Lower lobe of right lung (tissue), 2 donors: ENCODE data around the gene KIF21B. TPM values are rescaled to one million over a fixed set of nuclear protein-coding genes. Genes with fewer than 3 reads are reported as not detected.

ENCODE experiments used
- ATAC-seq, 2 donors: fragments of 200-7000 bp; cut with Tn5 transposase; one replicate each; pipeline ENCODE4 v1.9.1; 2020 to 2022; ENCODE audit warnings: mild to moderate bottlenecking in 2 of 2, moderate library complexity in 2 of 2
- DNase-seq: peaks from one replicate; pipeline ENCODE4 v3.0.0-alpha.2; 2020
- H3K27ac ChIP-seq: fragments of 200-600 bp; one replicate; pipeline ENCODE4 v1.8.0; 2022
- H3K27me3 ChIP-seq: fragments of 200-600 bp; one replicate; pipeline ENCODE4 v1.8.0; 2022; ENCODE audit warnings: low read depth
- H3K36me3 ChIP-seq: fragments of 200-600 bp; one replicate; pipeline ENCODE4 v1.8.0; 2022; ENCODE audit warnings: mild to moderate bottlenecking
- H3K4me1 ChIP-seq: fragments of 200-600 bp; one replicate; pipeline ENCODE4 v1.8.0; 2022
- H3K4me3 ChIP-seq: fragments of 200-600 bp; one replicate; pipeline ENCODE4 v1.8.0; 2022; ENCODE audit warnings: mild to moderate bottlenecking
- H3K9me3 ChIP-seq: fragments of 200-600 bp; one replicate; pipeline ENCODE4 v1.8.0; 2022
- CTCF ChIP-seq: fragments of 200-600 bp; IDR thresholded peaks from one replicate; pipeline ENCODE4 v1.8.0; 2022; ENCODE audit warnings: antibody characterized with exemption, mild to moderate bottlenecking
- intact Hi-C: fragments of 100-400 bp; cut with DNase I; formaldehyde crosslinking; loops from one replicate; pipeline ENCODE4 v1.11.0; 2022
- total RNA-seq: library from RNA; stranded (reverse); fragmentation: NEBNext Ultra II Directional; extraction: Animal tissue kit (Norgen Biotek cat#: 25700); gene quantifications from one replicate; pipeline ENCODE4 v1.2.1, GENCODE V29; 2021
- donor health status: DM: no; HTN: yes; CAD: no; lungs with severe emphysema.

The KIF21B gene
- total RNA-seq, 1 donor from 2014 or later: 4.7 TPM

DNA sequence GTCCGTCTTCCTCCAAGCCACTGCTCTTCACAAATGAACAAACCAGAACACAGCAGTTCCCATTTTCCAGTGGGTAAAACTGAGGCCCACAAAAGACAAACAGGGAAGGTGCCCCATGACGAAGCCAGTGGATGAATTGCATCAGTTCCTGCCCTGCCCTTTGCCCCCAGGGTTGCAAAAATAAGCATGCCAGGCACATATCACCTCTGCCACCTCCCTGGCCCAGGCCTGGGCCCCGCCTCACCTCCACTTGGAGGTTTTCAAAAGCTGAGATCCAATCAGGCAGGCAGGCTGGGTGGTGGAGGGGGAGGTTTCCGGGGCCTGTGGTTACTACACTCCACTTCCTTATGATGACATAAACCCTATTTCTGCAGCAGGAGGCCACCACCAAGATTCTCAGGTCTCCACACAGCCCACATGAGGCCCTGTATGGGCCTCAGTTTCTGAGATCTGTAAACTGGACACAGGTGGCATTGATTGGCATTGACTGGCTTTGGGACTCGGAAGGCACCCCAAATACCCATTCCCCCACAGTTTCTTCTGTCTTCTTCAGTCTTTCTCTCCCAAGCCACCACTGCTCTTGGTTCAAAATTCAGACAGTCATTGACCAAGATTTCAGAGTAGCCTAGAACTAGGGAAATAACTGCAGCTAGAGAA is 4.1 kb downstream of the KIF21B start:
- peaks cover 76% of the 10 kb centered on the region for H3K4me1 ChIP-seq
- no peak for TF ChIP-seq CTCF
- intact Hi-C loops: no loop called here
- peaks cover 4% of the 10 kb centered on the region for H3K27me3 ChIP-seq
- H3K9me3 ChIP-seq: no peaks in the 10 kb centered on the region
- ATAC-seq: peak; percentile 70 to 80
- peak; percentile 87 for DNase-seq
- no peak overlapping the region for H3K4me3 ChIP-seq
- H3K36me3 ChIP-seq: no peaks in the 10 kb centered on the region
- H3K27ac ChIP-seq: peak overlapping the region; percentile 24

GRCh38 chr1:201017828-201018163 is 5.7 kb downstream of the KIF21B start:
- DNase-seq (no peak), ATAC-seq (no peak)
- no peaks in the 10 kb centered on the region for H3K9me3 ChIP-seq
- H3K27ac ChIP-seq: no peak overlapping the region
- no peak for TF ChIP-seq CTCF
- intact Hi-C loops: no loop called here
- peaks cover 84% of the 10 kb centered on the region for H3K4me1 ChIP-seq
- no peak overlapping the region for H3K4me3 ChIP-seq
- H3K27me3 ChIP-seq: peaks cover 11% of the 10 kb centered on the region
- no peaks in the 10 kb centered on the region for H3K36me3 ChIP-seq

- no peak for ATAC-seq
- no peak overlapping the region for H3K27ac ChIP-seq
- H3K4me3 ChIP-seq: no peak overlapping the region
- no peaks in the 10 kb centered on the region for H3K9me3 ChIP-seq
- peaks cover 79% of the 10 kb centered on the region for H3K4me1 ChIP-seq
- H3K27me3 ChIP-seq: peaks cover 11% of the 10 kb centered on the region
- DNase-seq: peak; percentile 20
- no peak for TF ChIP-seq CTCF
- H3K36me3 ChIP-seq: no peaks in the 10 kb centered on the region
- intact Hi-C loops: no loop called here
Measured at GRCh38 chr1:201016943-201017827, 6.3 kb downstream of the KIF21B start.

DNA sequence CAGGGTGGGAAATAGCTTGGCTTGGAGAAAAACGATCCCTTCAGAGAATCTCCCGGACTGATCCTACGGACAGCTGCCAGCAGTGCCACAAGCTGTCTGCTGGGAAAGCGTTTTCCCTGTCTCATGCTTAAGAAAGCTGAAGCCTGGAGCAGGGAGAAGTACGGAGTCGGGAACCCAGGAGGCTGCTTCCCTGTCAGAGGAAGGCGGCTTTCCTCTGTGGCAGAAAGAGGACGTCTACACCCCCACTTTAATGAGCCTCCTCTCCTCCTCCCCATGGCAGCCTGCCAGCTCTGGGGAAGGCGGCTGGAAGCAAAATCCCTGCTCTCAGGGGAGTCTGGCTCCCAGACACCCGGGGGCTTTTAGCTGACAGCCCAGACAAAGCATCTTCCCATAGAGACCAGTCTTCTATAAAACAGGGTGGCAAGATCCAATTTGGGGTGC is 7.3 kb downstream of the KIF21B start:
- no peak for TF ChIP-seq CTCF
- Histone ChIP-seq H3K4me1 (peaks cover 71% of the 10 kb centered on the region), H3K9me3 (no peaks in the 10 kb centered on the region), H3K36me3 (no peaks in the 10 kb centered on the region), H3K27ac (no peak overlapping the region), H3K27me3 (peaks cover 11% of the 10 kb centered on the region), H3K4me3 (no peak overlapping the region)
- DNase-seq (peak; percentile 48), ATAC-seq (no peak)
- intact Hi-C loops: no loop called here

GRCh38 chr1:201015551-201016091 is 7.9 kb downstream of the KIF21B start:
- no peak overlapping the region for H3K27ac ChIP-seq
- TF ChIP-seq CTCF: no peak
- peaks cover 68% of the 10 kb centered on the region for H3K4me1 ChIP-seq
- DNase-seq (no peak), ATAC-seq (no peak)
- H3K27me3 ChIP-seq: peaks cover 11% of the 10 kb centered on the region
- no peaks in the 10 kb centered on the region for H3K9me3 ChIP-seq
- intact Hi-C loops: no loop called here
- H3K4me3 ChIP-seq: no peak overlapping the region
- H3K36me3 ChIP-seq: no peaks in the 10 kb centered on the region
